Type B pancreatic cell (in vitro differentiated cells): ENCODE results near the gene FOXA3. TPM values are rescaled to one million over a fixed set of nuclear protein-coding genes. Genes with fewer than 3 reads are reported as not detected.

Experiments
- DNase-seq: peaks from one replicate; pipeline ENCODE4 v3.0.0; 2021; ENCODE audit warnings: mixed read lengths; ENCODE audit not compliant: unreplicated experiment; ENCODE audit errors: extremely low spot score
- H3K27ac Mint-ChIP-seq: 2 replicates; pipeline ENCODE4 v1.8.0; 2021; ENCODE audit warnings: mild to moderate bottlenecking, mixed read lengths
- H3K27me3 Mint-ChIP-seq: 2 replicates; pipeline ENCODE4 v1.8.0; 2021; ENCODE audit warnings: mixed read lengths
- H3K36me3 Mint-ChIP-seq: 2 replicates; pipeline ENCODE4 v1.8.0; 2021; ENCODE audit warnings: mixed read lengths
- H3K4me1 Mint-ChIP-seq: one replicate; pipeline ENCODE4 v1.8.0; 2021; ENCODE audit warnings: mixed read lengths; ENCODE audit not compliant: unreplicated experiment
- H3K4me3 Mint-ChIP-seq: 2 replicates; pipeline ENCODE4 v1.8.0; 2021; ENCODE audit warnings: mild to moderate bottlenecking, mixed read lengths
- H3K9me3 Mint-ChIP-seq: 2 replicates; pipeline ENCODE4 v1.8.0; 2021; ENCODE audit warnings: mixed read lengths
- long read RNA-seq: library from polyadenylated mRNA; unstranded; transcript quantifications from one replicate; pipeline ENCODE4 v2.0.0, GENCODE V29; 2020
- total RNA-seq: library from RNA; stranded (reverse); gene quantifications from 2 replicates; pipeline ENCODE4 v1.2.1, GENCODE V29; 2021; ENCODE audit warnings: low replicate concordance
- TF ChIP-seq, protein P1 (sequence below): fragments of 200-600 bp; sonication (generic); conservative IDR thresholded peaks from 2 replicates; pipeline ENCODE4 v1.5.0; 2021; ENCODE audit warnings: antibody characterized with exemption, mild to moderate bottlenecking

Gene FOXA3
- total RNA-seq, result 3.3 and 5.0 TPM in 2 replicates
- long read RNA-seq, result 0 reads

DNA sequence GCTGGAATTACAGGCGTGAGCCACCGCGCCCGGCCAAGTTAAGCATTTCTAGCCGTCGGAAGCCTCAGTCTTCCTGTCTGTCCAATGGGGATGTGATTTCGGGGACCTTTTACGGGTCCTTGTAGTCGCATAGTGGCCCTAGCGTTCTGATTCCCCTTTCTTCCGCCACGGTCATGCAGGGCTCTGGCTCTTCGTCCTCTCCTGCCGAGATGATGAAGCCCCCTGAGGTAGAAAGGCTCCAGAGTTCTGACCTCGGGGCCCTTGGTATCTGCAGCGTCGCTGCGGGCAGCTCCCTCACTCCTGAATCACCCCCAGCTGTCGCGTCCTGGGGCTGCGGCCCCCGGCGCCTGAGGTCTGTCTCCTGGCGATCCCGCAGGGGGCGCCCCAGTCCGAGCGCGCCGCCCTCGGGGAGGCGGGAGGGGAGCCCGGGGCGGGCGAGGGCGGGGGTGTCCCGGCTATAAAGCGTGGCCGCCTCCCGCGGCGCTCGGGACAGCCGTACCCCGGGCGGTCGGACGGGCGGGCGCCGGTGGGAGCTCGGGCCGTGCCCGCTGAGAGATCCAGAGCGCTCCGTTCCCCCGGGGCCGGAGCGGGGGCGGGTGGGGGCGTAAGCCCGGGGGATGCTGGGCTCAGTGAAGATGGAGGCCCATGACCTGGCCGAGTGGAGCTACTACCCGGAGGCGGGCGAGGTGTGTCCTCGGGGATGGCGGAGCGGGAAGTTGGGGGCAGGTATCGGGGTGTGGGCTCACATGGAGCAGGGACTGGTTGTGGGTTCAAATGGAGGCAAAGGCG lies at the start of gene FOXA3:
Gene FOXA3 (plus strand): TSS at position 487 of the 789 bp plus-strand sequence. CDS start 131 bp downstream, at position 618.
- peak; percentile 73 for DNase-seq
- peaks cover 8% of the 10 kb centered on the region for H3K4me1 Mint-ChIP-seq
- no peaks in the 10 kb centered on the region for H3K36me3 Mint-ChIP-seq
- peak within 1 kb of the TSS; percentile 97 for H3K4me3 Mint-ChIP-seq
- H3K27me3 Mint-ChIP-seq, result peaks cover 54% of the 10 kb centered on the region
- H3K27ac Mint-ChIP-seq, result peak within 1 kb of the TSS; percentile 93
- H3K9me3 Mint-ChIP-seq, result no peaks in the 10 kb centered on the region
- TF ChIP-seq, protein P1, sequence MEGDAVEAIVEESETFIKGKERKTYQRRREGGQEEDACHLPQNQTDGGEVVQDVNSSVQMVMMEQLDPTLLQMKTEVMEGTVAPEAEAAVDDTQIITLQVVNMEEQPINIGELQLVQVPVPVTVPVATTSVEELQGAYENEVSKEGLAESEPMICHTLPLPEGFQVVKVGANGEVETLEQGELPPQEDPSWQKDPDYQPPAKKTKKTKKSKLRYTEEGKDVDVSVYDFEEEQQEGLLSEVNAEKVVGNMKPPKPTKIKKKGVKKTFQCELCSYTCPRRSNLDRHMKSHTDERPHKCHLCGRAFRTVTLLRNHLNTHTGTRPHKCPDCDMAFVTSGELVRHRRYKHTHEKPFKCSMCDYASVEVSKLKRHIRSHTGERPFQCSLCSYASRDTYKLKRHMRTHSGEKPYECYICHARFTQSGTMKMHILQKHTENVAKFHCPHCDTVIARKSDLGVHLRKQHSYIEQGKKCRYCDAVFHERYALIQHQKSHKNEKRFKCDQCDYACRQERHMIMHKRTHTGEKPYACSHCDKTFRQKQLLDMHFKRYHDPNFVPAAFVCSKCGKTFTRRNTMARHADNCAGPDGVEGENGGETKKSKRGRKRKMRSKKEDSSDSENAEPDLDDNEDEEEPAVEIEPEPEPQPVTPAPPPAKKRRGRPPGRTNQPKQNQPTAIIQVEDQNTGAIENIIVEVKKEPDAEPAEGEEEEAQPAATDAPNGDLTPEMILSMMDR, result peak; percentile 70

GRCh38 chr19:45814851-45815480 lies 49.2 kb upstream of the FOXA3 start, which contains the start of gene RSPH6A:
Gene RSPH6A (minus strand): TSS chr19:45815308. CDS start chr19:45815176, 132 bp downstream.
- Mint-ChIP-seq H3K27me3 (no peaks in the 10 kb centered on the region), H3K4me3 (peak within 1 kb of the TSS; percentile 89), H3K36me3 (no peaks in the 10 kb centered on the region), H3K9me3 (no peaks in the 10 kb centered on the region), H3K27ac (no peak within 1 kb of the TSS), H3K4me1 (no peaks in the 10 kb centered on the region)
- no peak for DNase-seq
- TF ChIP-seq, protein P1, result no peak

- Mint-ChIP-seq H3K4me3 (peak overlapping the region; percentile 89), H3K27me3 (no peaks in the 10 kb centered on the region), H3K27ac (no peak overlapping the region), H3K4me1 (no peaks in the 10 kb centered on the region), H3K9me3 (no peaks in the 10 kb centered on the region), H3K36me3 (no peaks in the 10 kb centered on the region)
- no peak for DNase-seq
- TF ChIP-seq, protein P1, result no peak
Observed at GRCh38 chr19:45815481-45816216, 48.5 kb upstream of the FOXA3 start.

DNA sequence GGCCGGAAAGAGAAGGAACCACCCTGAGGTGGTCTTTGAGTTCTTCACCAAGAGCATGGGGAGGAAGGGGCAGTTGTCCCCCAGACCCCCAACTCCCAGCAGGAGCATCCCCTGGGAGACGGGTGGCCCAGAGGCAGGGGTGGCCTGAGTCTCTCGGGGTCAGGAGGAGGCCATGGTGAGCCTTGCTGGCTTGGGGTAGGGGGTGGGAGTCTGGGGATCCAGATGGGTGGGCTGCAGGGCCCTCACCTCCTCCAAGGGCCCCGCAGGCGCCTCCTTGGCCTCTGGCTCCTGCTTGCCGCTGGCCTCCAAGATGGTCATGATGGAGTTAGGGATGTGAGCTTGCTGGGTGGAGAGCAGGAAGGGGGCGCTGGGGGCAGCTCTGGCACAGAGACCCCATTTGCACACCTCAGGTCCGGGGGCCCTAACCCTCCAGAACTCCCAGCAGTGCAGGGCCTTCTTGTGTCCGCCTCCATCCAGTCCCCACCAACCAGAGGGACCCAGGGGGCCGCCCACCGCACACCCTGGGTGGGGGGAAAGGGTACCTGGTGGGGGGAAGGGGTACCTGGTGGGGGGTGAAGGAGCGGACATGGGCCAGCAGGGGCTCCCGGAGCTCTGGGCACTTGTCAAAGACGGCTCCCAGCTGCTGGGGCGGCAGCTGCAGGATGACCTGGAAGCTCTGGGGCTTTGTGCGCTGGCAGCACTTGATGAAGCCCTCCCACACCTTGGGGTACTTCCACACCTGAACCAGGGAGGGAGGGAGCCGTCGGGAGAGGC lies 47.7 kb upstream of the FOXA3 start:
- H3K4me3 Mint-ChIP-seq, result no peak overlapping the region
- DNase-seq, result no peak
- H3K27ac Mint-ChIP-seq, result peak overlapping the region; percentile 77
- TF ChIP-seq, protein P1, result no peak
- no peaks in the 10 kb centered on the region for H3K27me3 Mint-ChIP-seq
- H3K4me1 Mint-ChIP-seq, result no peaks in the 10 kb centered on the region
- H3K9me3 Mint-ChIP-seq, result no peaks in the 10 kb centered on the region
- no peaks in the 10 kb centered on the region for H3K36me3 Mint-ChIP-seq
